ENCODE data around the gene LIN7C. TPM values are rescaled to one million over a fixed set of nuclear protein-coding genes. Genes with fewer than 3 reads are reported as not detected.

Gene LIN7C
- total and polyA plus RNA-seq, 2 of the 8 experiments (the other 6 are each of a cell fraction or from before 2014, with no cell fraction given): 10.5 to 42.7 TPM

DNA sequence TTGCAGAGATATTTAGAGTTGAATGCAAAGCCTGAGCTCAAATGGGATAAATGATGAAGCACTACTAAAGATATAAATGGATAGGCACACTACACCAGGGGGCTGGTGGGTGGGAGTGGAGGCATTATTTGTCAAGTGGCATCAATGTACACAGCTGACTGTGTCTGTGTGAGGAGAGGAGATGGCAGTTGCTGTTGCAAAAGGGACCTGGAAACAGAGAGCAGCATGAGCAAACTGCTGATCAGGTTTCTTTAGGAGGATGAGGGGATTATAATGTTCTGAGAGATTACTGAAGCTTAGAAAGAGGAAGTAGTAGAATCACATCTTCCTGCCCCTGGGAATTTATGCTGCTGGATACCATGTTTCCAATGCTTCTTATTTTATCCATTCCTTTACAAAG lies 39.4 kb upstream of the LIN7C start (continued):
- TF ChIP-seq HDAC6 (IDR thresholded peaks at IDR 0.05; ENCODE audit: low read depth, low read length) (no peak), SIN3A (conservative IDR thresholded peaks at IDR 0.05 in 1 of 2, IDR thresholded peaks at IDR 0.05 in 1 of 2; ENCODE audit: low read depth in 1 of 2, low read length in 2 of 2) (no peak), TEAD4 (IDR thresholded peaks at IDR 0.05; ENCODE audit: low read depth, low read length) (no peak), BRCA1 (IDR thresholded peaks at IDR 0.05; ENCODE audit: low read depth, low read length) (no peak), POLR2A (IDR thresholded peaks at IDR 0.05; ENCODE audit: control extremely low read depth in 1 of 2, low read depth in 2 of 2, low read length in 2 of 2) (no peak), CEBPB (IDR thresholded peaks at IDR 0.05; ENCODE audit: low read depth, low read length) (no peak), FOSL1 (IDR thresholded peaks at IDR 0.05; ENCODE audit: insufficient read depth, low read depth, low read length) (no peak), EZH2 (IDR thresholded peaks at IDR 0.05; ENCODE audit: low read depth, low read length, severe bottlenecking) (no peak)
